Esophagus squamous epithelium (tissue), 5 donors: ENCODE measurements around the gene ECSIT. TPM values are rescaled to one million over a fixed set of nuclear protein-coding genes. Genes with fewer than 3 reads are reported as not detected.

Source experiments
- DNase-seq: peaks from one replicate; lab custom pipeline; 2025; lab: John Stamatoyannopoulos, UW
- H3K27ac ChIP-seq, 4 donors: fragments of 200-600 bp; sonication (generic); one replicate each; pipeline ENCODE4 v1.5.1; 2016 to 2019; ENCODE audit warnings: mild to moderate bottlenecking in 1 of 4
- H3K27me3 ChIP-seq, 4 donors: fragments of 200-600 bp; sonication (generic); 1 replicate in 3 of 4; 2 replicates in 1 of 4; pipeline versions ENCODE4 v1.5.1 to v1.6.0; 2017 to 2021; ENCODE audit warnings: antibody characterized with exemption in 1 of 4
- H3K36me3 ChIP-seq, 3 donors: fragments of 200-600 bp; sonication (generic); one replicate each; pipeline ENCODE4 v1.5.1; 2016 to 2019
- H3K4me1 ChIP-seq, 3 donors: fragments of 200-600 bp; sonication (generic); one replicate each; pipeline ENCODE4 v1.5.1; 2017 to 2019
- H3K4me3 ChIP-seq, 4 donors: fragments of 200-600 bp; sonication (generic); 1 replicate in 3 of 4; 2 replicates in 1 of 4; pipeline ENCODE4 v1.5.1; 2016 to 2019; ENCODE audit warnings: mild to moderate bottlenecking in 2 of 4, moderate library complexity in 1 of 4
- H3K9me3 ChIP-seq, 3 donors: fragments of 200-600 bp; sonication (generic); one replicate each; pipeline ENCODE4 v1.5.1; 2016 to 2019
- CTCF ChIP-seq, 6 experiments: fragments of 450-650 bp in 4 of 6; fragments of 200-600 bp in 2 of 6; sonication (generic) in 2 of 6; IDR thresholded peaks; one replicate each; pipeline ENCODE4 v1.5.1; 2016 to 2019; ENCODE audit warnings: antibody characterized with exemption in 6 of 6, mild to moderate bottlenecking in 4 of 6, moderate library complexity in 4 of 6
- POLR2A ChIP-seq, 4 donors: fragments of 450-650 bp; IDR thresholded peaks; one replicate each; pipeline ENCODE4 v1.6.1; 2017; ENCODE audit warnings: antibody characterized with exemption in 4 of 4, mild to moderate bottlenecking in 4 of 4, moderate library complexity in 3 of 4
- WGBS, 2 donors: methylation state at CpG; one replicate each; pipeline ENCODE4 v1.1.5; 2018; 5-methylcytosine and 5-hydroxymethylcytosine counted together
- intact Hi-C: fragments of 100-400 bp; cut with DNase I; formaldehyde crosslinking; loops from one replicate; pipeline ENCODE4 v1.15.0; 2022
- total RNA-seq, 4 donors: library from RNA; depleted of rRNA; stranded (reverse); fragments of >200 nt; gene quantifications; one replicate each; pipeline ENCODE4 v1.1.0, GENCODE V29; 2016
- donor health status: DM: yes; HTN: yes; CAD: no.

The ECSIT gene
- total RNA-seq, 4 donors from 2014 or later: 41.4 to 47.1 (median 43.1) TPM

GRCh38 chr19:11513946-11514345, 15.0 kb downstream of the ECSIT start:
- Histone ChIP-seq H3K9me3 (no peaks in the 10 kb centered on the region), H3K4me3 (no peak overlapping the region), H3K4me1 (peaks cover 0 to 1% (median 0%) of the 10 kb centered on the region in 3 donors), H3K27me3 (no peaks in the 10 kb centered on the region), H3K27ac (no peak overlapping the region), H3K36me3 (peaks cover 8 to 93% (median 10%) of the 10 kb centered on the region in 3 donors)
- TF ChIP-seq CTCF (IDR thresholded peaks at IDR 0.05) (no peak), POLR2A (IDR thresholded peaks at IDR 0.05) (no peak)
- no peak for DNase-seq
- intact Hi-C loops: no loop called here
- WGBS, 2 donors: 84 to 100% methylated on average over 4 to 6 of the region's 20 CpGs

- no peak for TF ChIP-seq POLR2A (IDR thresholded peaks at IDR 0.05)
- no peak for TF ChIP-seq CTCF (IDR thresholded peaks at IDR 0.05)
- no peak overlapping the region for H3K4me3 ChIP-seq
- H3K36me3 ChIP-seq: peaks cover 5 to 58% (median 8%) of the 10 kb centered on the region in 3 donors
- intact Hi-C loops: no loop called here
- no peak overlapping the region for H3K27ac ChIP-seq
- peaks cover 0 to 13% (median 8%) of the 10 kb centered on the region in 3 donors for H3K4me1 ChIP-seq
- H3K27me3 ChIP-seq: no peaks in the 10 kb centered on the region
- 89 to 90% methylated on average over 8 of the region's 8 CpGs for WGBS, 2 donors
- no peak for DNase-seq
- no peaks in the 10 kb centered on the region for H3K9me3 ChIP-seq
Observed at GRCh38 chr19:11510444-11510843, 18.5 kb downstream of the ECSIT start.

- Histone ChIP-seq H3K36me3 (peaks cover 0 to 32% (median 2%) of the 10 kb centered on the region in 3 donors), H3K27me3 (no peaks in the 10 kb centered on the region), H3K4me1 (peaks cover 0 to 24% (median 8%) of the 10 kb centered on the region in 3 donors), H3K27ac (no peak overlapping the region), H3K9me3 (no peaks in the 10 kb centered on the region), H3K4me3 (no peak overlapping the region)
- no peak for TF ChIP-seq CTCF (IDR thresholded peaks at IDR 0.05)
- no peak for TF ChIP-seq POLR2A (IDR thresholded peaks at IDR 0.05)
- DNase-seq: no peak
- intact Hi-C loops: no loop called here
- WGBS, 2 donors: 83 to 88% methylated on average over 8 to 11 of the region's 18 CpGs
Observed at GRCh38 chr19:11507370-11508078, 21.4 kb downstream of the ECSIT start.

GRCh38 chr19:11506967-11507366, 22.0 kb downstream of the ECSIT start:
- intact Hi-C loops: no loop called here
- Histone ChIP-seq H3K4me3 (no peak overlapping the region), H3K27ac (no peak overlapping the region), H3K36me3 (peaks cover 0 to 32% (median 0%) of the 10 kb centered on the region in 3 donors), H3K9me3 (no peaks in the 10 kb centered on the region), H3K4me1 (peaks cover 0 to 24% (median 8%) of the 10 kb centered on the region in 3 donors), H3K27me3 (no peaks in the 10 kb centered on the region)
- WGBS, 2 donors: 91 to 93% methylated on average over 4 to 5 of the region's 6 CpGs
- TF ChIP-seq POLR2A (IDR thresholded peaks at IDR 0.05) (no peak), CTCF (IDR thresholded peaks at IDR 0.05) (no peak)
- no peak for DNase-seq

GRCh38 chr19:11506101-11506555, 22.8 kb downstream of the ECSIT start:
- DNase-seq: no peak
- no peaks in the 10 kb centered on the region for H3K9me3 ChIP-seq
- no peaks in the 10 kb centered on the region for H3K27me3 ChIP-seq
- peak overlapping the region; percentile 90 to 99 (median 98) for H3K27ac ChIP-seq
- WGBS, 2 donors: 30 to 61% methylated on average over 5 to 14 of the region's 20 CpGs
- H3K4me3 ChIP-seq: peak overlapping the region; percentile 71 to 99 (median 94)
- H3K36me3 ChIP-seq: peaks cover 0 to 25% (median 0%) of the 10 kb centered on the region in 3 donors
- intact Hi-C loops: no loop called here
- TF ChIP-seq POLR2A (IDR thresholded peaks at IDR 0.05) (no peak), CTCF (IDR thresholded peaks at IDR 0.05) (no peak)
- H3K4me1 ChIP-seq: peaks cover 0 to 24% (median 8%) of the 10 kb centered on the region in 3 donors
